OCI-LY1 (cell line): ENCODE measurements around the gene MX1.

ENCODE experiments used
- CTCF ChIP-seq: fragments of 200-600 bp; sonication (generic), shearing (Covaris generic); IDR thresholded peaks from 2 replicates; pipeline ENCODE4 v1.5.1; 2017; ENCODE audit warnings: mild to moderate bottlenecking, antibody characterized with exemption, low read length, moderate library complexity, mixed read lengths
- EZH2 ChIP-seq: fragments of 200-600 bp; sonication (generic), shearing (Covaris generic); IDR thresholded peaks from 2 replicates; pipeline ENCODE4 v1.8.0; 2017; ENCODE audit warnings: borderline replicate concordance, mixed run types, mild to moderate bottlenecking, antibody characterized with exemption, low read length, moderate library complexity, mixed read lengths

GRCh38 chr21:41398831-41399230, 27.2 kb upstream of the MX1 start:
- no peak for TF ChIP-seq CTCF
- no peak for TF ChIP-seq EZH2
